ENCODE results near the gene MCRIP2.

The MCRIP2 gene

GRCh38 chr16:695355-696089 is 53.9 kb downstream of the MCRIP2 start:
- DNase-seq (ENCODE audit: low read depth in 2 of 2) = peak; percentile 66 to 67

Measured in stimulated activated CD4-positive, alpha-beta T cell treated with anti-CD3 and anti-CD28 coated beads, Interleukin-1b, Interleukin-23, amount 100 ng/mL, for 4 hours (primary cell).